Cardiac fibroblast (primary cell): ENCODE measurements around the gene FKBP6.
"Not testable (repeated sequence)": the region's sequence is repeated elsewhere in the genome, so short reads cannot be mapped to it uniquely, and the experiment has no call there.

Experiments
- DNase-seq, 2 donors: peaks; one replicate each; pipeline versions ENCODE4 v3.0.0 to v3.0.0-alpha.2; 2010; ENCODE audit warnings: low read depth in 2 of 2
- H3K4me3 ChIP-seq, 2 donors: replicated peaks in 1 of 2; 1 replicate in 1 of 2; 2 replicates in 1 of 2; pipeline ENCODE4 v1.5.1; 2011; ENCODE audit warnings: low read depth in 2 of 2, low read length in 2 of 2, mild to moderate bottlenecking in 2 of 2, moderate library complexity in 1 of 2
- TF ChIP-seq, protein P1 (sequence below): IDR thresholded peaks from one replicate; pipeline ENCODE4 v1.5.1; 2011; ENCODE audit warnings: low read depth, mild to moderate bottlenecking, low read length, inconsistent platforms

FKBP6 gene

GRCh38 chr7:73364006-73364728, 36.2 kb downstream of the FKBP6 start:
- TF ChIP-seq, protein P1, sequence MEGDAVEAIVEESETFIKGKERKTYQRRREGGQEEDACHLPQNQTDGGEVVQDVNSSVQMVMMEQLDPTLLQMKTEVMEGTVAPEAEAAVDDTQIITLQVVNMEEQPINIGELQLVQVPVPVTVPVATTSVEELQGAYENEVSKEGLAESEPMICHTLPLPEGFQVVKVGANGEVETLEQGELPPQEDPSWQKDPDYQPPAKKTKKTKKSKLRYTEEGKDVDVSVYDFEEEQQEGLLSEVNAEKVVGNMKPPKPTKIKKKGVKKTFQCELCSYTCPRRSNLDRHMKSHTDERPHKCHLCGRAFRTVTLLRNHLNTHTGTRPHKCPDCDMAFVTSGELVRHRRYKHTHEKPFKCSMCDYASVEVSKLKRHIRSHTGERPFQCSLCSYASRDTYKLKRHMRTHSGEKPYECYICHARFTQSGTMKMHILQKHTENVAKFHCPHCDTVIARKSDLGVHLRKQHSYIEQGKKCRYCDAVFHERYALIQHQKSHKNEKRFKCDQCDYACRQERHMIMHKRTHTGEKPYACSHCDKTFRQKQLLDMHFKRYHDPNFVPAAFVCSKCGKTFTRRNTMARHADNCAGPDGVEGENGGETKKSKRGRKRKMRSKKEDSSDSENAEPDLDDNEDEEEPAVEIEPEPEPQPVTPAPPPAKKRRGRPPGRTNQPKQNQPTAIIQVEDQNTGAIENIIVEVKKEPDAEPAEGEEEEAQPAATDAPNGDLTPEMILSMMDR, result no peak
- H3K4me3 ChIP-seq, result no peak overlapping the region
- no peak for DNase-seq

GRCh38 chr7:73366127-73366526, 38.2 kb downstream of the FKBP6 start:
- no peak overlapping the region for H3K4me3 ChIP-seq
- TF ChIP-seq, protein P1, result no peak
- DNase-seq, result no peak

GRCh38 chr7:73366990-73367389, 39.0 kb downstream of the FKBP6 start:
- TF ChIP-seq, protein P1, result no peak
- H3K4me3 ChIP-seq, result no peak overlapping the region
- DNase-seq, result no peak

GRCh38 chr7:73369009-73369408, 41.0 kb downstream of the FKBP6 start:
- H3K4me3 ChIP-seq, result no peak overlapping the region
- TF ChIP-seq, protein P1, result no peak
- DNase-seq, result no peak

DNA sequence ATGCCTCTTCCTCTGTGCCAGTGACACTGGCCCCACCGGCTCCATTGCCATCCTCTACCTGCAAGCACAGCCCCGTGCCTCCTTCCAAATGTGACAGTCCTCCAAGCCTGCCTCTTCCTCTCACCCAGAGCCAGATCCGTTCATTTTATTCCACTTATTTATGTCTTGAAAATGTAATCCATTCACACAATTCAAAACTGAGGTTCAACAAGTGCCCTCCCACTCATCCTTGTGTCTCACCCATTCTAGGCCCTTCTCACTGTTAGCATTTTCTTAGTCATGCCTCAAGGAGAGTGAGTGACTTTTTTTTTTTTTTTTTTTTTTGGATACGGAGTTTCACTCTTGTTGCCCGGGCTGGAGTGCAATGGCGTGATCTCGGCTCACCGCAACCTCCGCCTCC, 41.7 kb downstream of the FKBP6 start:
- H3K4me3 ChIP-seq, result no peak overlapping the region
- no peak for DNase-seq
- TF ChIP-seq, protein P1, result no peak

GRCh38 chr7:73373741-73374140, 45.8 kb downstream of the FKBP6 start:
- no peak for DNase-seq
- H3K4me3 ChIP-seq, result no peak overlapping the region
- TF ChIP-seq, protein P1, result no peak

- DNase-seq, H3K4me3 ChIP-seq: not testable (repeated sequence)
These were observed 48.3 kb downstream of the FKBP6 start for GRCh38 chr7:73376262-73376661.
